Measurements from ENCODE around the gene CSF3R. TPM values are rescaled to one million over a fixed set of nuclear protein-coding genes. Genes with fewer than 3 reads are reported as not detected.

CSF3R gene
- total RNA-seq, 1 donor from 2014 or later: 2.1 TPM

GRCh38 chr1:36528361-36529349 is 45.9 kb upstream of the CSF3R start:
- peak; percentile 57 for DNase-seq (ENCODE audit: extremely low spot score, unreplicated experiment)
- H3K36me3 Mint-ChIP-seq: no peaks in the 10 kb centered on the region

GRCh38 chr1:36525166-36525565 is 42.5 kb upstream of the CSF3R start:
- peak; percentile 55 for DNase-seq (ENCODE audit: extremely low spot score, unreplicated experiment)
- H3K4me1 Mint-ChIP-seq (ENCODE audit: unreplicated experiment): peaks cover 4% of the 10 kb centered on the region
- no peak for TF ChIP-seq CTCF (conservative IDR thresholded peaks at IDR 0.05)
- H3K36me3 Mint-ChIP-seq: no peaks in the 10 kb centered on the region
- no peak overlapping the region for H3K4me3 Mint-ChIP-seq
- H3K27ac Mint-ChIP-seq: no peak overlapping the region
- no peaks in the 10 kb centered on the region for H3K9me3 Mint-ChIP-seq
- H3K27me3 Mint-ChIP-seq: peaks cover 4% of the 10 kb centered on the region

More at GRCh38 chr1:36528361-36529349, 45.9 kb upstream of the CSF3R start:
- Mint-ChIP-seq H3K4me1 (ENCODE audit: unreplicated experiment) (no peaks in the 10 kb centered on the region), H3K4me3 (no peak overlapping the region), H3K27me3 (peaks cover 19% of the 10 kb centered on the region), H3K9me3 (no peaks in the 10 kb centered on the region), H3K27ac (no peak overlapping the region)
- TF ChIP-seq CTCF (conservative IDR thresholded peaks at IDR 0.05): no peak

GRCh38 chr1:36524359-36525062 is 41.8 kb upstream of the CSF3R start:
- H3K4me3 Mint-ChIP-seq: no peak overlapping the region
- peaks cover 4% of the 10 kb centered on the region for H3K4me1 Mint-ChIP-seq (ENCODE audit: unreplicated experiment)
- TF ChIP-seq CTCF (conservative IDR thresholded peaks at IDR 0.05): no peak
- peak; percentile 39 for DNase-seq (ENCODE audit: extremely low spot score, unreplicated experiment)
- H3K36me3 Mint-ChIP-seq: no peaks in the 10 kb centered on the region
- peaks cover 3% of the 10 kb centered on the region for H3K27me3 Mint-ChIP-seq
- no peak overlapping the region for H3K27ac Mint-ChIP-seq
- H3K9me3 Mint-ChIP-seq: no peaks in the 10 kb centered on the region

GRCh38 chr1:36523850-36524249 is 41.1 kb upstream of the CSF3R start:
- peaks cover 4% of the 10 kb centered on the region for H3K4me1 Mint-ChIP-seq (ENCODE audit: unreplicated experiment)
- H3K27ac Mint-ChIP-seq: no peak overlapping the region
- peak; percentile 10 for DNase-seq (ENCODE audit: extremely low spot score, unreplicated experiment)
- no peak overlapping the region for H3K4me3 Mint-ChIP-seq
- no peaks in the 10 kb centered on the region for H3K36me3 Mint-ChIP-seq
- peaks cover 6% of the 10 kb centered on the region for H3K27me3 Mint-ChIP-seq
- TF ChIP-seq CTCF (conservative IDR thresholded peaks at IDR 0.05): no peak
- no peaks in the 10 kb centered on the region for H3K9me3 Mint-ChIP-seq

- no peak for DNase-seq (ENCODE audit: extremely low spot score, unreplicated experiment)
Measured at GRCh38 chr1:36523230-36523495, 40.5 kb upstream of the CSF3R start.

More at GRCh38 chr1:36523230-36523495, 40.5 kb upstream of the CSF3R start:
- no peak overlapping the region for H3K27ac Mint-ChIP-seq
- H3K4me1 Mint-ChIP-seq (ENCODE audit: unreplicated experiment): peaks cover 4% of the 10 kb centered on the region
- H3K4me3 Mint-ChIP-seq: no peak overlapping the region
- H3K36me3 Mint-ChIP-seq: no peaks in the 10 kb centered on the region
- H3K9me3 Mint-ChIP-seq: no peaks in the 10 kb centered on the region
- H3K27me3 Mint-ChIP-seq: peaks cover 6% of the 10 kb centered on the region
- TF ChIP-seq CTCF (conservative IDR thresholded peaks at IDR 0.05): no peak

Data from type B pancreatic cell (in vitro differentiated cells).